Measurements from ENCODE around the gene ASPRV1.

GRCh38 chr2:69926849-69927515, 34.4 kb downstream of the ASPRV1 start:
- TF ChIP-seq POLR2A (IDR thresholded peaks at IDR 0.05) (no peak), CTCF (IDR thresholded peaks at IDR 0.05) (no peak), EP300 (IDR thresholded peaks at IDR 0.05; ENCODE audit: low read depth) (no peak)

Data from transverse colon (tissue), 3 donors.